GM18511 (cell line): ENCODE data around the gene RBPJ.

Experiments
- ATAC-seq: cut with Tn5 transposase; IDR thresholded peaks from one replicate; pipeline ENCODE4 v1.9.1; 2021; ENCODE audit warnings: mild to moderate bottlenecking, moderate library complexity; ENCODE audit not compliant: unreplicated experiment

Gene RBPJ

DNA sequence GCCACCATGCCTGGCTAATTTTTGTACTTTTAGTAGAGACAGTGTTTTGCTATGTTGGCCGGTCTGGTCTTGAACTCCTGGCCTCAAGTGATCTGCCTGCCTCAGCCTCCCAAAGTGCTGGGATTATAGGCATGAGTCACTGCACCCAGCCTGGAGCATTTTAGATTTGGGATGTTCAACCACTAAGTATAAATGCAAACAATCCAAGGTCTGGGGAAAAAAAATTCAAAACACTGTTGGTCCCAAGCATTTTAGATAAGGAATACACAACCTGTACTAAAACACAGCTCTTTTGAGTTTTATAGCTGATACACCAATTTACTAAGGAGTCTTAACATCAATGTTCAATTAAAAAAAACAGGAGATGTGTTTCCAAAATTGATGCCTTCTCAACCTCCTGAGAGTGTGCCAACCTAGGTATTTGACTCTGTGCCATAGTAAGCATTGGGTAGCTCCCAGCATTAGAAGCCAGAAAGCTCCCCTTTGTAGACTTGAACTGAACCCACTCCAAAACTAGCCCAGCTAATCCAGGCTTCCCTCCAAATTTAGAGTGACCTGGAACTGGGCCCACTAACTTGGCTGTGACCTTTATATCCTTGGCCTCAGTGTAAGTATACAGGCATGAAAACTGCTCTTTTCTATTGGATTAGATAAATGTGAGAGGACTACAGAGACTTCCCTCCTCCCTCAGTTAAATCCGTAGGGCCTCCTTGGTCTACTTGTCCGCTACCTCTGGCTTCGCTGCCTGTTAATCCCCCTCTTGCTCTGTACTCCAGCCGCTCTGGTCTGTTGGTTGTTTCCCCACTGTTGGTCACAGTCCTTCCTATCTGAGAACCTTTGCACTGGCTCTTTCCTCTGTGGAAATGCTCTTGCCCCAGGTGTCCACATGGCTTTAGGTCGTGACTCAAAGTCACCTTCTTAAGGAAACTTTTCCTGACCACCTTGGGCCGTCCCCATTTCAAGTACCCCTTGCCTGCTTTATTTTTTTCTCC lies 91.9 kb downstream of the RBPJ start:
- ATAC-seq, result no peak

DNA sequence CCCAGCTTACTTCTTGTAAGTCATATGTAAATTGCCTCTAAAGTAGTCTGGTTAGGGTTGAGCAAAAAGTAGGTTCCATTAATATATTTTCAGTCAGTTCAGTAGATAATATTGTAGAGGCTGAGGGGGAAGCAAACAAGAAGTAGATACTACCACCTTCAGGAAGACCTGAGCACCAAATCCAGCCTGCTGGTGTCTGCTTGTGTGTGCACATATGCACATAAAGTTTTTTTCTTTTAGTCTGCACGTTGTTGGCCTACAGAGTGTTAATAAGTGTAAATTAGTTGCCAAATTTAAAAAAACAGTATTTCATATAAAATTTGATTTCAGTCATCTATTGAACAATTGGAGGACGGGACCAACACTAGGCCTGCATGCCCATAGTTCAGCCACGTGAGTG lies 92.8 kb downstream of the RBPJ start:
- ATAC-seq, result no peak

DNA sequence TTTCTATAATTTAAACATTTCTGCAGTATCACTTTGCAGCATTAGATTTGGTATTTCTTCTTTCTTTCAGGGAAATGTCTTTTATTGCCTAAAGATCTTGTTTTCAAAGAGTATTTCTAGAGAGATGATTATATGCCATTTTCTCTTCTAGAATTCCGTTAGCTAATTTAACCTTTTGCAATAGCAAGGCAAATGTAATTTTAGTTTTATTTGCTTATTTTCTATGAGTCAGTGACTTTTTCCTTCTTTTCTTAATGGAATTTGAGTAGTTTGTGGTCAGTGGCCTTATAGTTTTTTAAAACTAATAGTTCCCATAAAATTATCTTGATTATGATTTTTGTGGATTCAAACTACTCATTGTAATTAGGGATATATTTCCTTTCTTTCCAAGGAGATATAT lies 97.3 kb downstream of the RBPJ start:
- ATAC-seq, result no peak

DNA sequence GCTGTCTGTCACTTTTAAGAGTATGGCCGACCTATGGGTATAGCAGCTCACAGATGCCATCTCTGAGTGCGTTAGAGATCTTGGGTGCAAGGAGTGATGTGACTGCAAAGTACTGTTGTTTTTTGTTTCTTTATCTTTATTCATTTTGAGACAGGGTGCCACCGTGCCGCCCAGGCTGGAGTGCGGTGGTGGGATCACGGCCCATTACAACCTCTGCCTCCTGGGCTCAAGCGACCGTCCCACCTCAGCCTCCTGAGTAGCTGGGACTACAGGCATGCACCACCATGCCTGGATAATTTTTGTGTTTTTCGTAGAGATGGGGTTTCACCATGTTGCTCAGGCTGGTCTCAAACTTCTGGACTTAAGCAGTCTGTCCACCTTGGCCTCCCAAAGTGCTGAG lies 98.0 kb downstream of the RBPJ start:
- ATAC-seq, result no peak

DNA sequence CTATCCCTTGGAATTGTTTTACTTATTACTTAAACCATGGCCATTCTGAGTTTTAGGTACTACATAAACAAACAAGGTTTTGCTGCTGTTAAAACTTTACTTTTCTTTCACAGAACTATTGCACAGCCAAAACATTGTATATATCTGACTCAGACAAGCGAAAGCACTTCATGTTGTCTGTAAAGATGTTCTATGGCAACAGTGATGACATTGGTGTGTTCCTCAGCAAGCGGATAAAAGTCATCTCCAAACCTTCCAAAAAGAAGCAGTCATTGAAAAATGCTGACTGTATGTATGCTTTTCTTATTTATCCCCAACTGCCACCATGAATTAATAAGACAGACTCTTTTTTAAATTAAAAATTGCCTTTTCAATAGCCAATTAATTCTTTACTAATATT lies 99.6 kb downstream of the RBPJ start:
- ATAC-seq, result no peak

DNA sequence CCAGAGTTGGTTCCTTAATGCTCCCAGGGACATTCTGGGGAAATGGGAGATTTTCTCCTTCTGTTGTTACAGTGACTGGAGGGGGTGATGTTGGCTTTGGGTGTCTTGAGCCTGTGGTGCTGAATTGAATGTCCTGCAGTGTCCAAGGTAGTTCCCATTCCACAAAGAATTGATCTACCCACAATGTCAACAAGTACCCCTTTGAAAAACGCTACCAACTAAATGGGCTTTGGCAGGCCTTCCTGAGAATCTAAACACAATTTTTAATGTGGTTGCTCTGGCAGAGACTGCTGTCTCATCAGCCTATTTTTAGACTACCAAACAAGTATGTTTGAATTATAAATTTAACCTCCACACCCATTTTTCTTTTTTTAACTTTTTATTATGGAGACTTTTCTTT lies 100.1 kb downstream of the RBPJ start:
- ATAC-seq, result no peak

DNA sequence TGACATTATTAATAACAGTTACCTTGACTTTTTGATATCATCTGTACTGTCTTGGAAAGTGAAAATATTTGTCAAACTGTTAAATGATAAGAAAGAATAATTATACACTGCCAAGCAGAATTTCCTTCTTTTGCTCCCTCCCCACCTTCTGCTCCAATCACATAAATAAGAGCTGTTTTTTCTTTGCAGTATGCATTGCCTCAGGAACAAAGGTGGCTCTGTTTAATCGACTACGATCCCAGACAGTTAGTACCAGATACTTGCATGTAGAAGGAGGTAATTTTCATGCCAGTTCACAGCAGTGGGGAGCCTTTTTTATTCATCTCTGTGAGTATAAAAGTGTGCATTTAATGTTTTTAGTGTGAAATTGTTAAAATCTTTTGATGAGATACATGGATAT lies 103.3 kb downstream of the RBPJ start:
- no peak for ATAC-seq

DNA sequence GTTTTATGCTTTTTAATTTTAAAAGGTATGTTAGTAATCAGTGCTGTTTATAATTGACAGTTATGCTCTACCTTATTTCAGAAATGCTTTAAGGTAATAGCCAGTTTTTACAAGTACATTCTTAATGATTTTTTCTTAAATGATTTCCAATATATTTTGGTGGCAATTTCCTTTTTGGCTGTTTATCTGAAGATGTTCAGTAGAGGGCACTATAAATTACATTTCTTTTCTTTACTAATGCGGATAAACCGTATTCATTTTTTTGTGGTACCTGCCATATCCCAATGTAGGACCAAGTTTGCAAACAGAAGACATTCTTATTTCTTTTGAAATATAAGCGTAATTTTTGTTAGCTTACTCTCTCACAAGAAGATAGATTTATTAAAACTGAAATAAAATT lies 104.0 kb downstream of the RBPJ start:
- ATAC-seq, result no peak

DNA sequence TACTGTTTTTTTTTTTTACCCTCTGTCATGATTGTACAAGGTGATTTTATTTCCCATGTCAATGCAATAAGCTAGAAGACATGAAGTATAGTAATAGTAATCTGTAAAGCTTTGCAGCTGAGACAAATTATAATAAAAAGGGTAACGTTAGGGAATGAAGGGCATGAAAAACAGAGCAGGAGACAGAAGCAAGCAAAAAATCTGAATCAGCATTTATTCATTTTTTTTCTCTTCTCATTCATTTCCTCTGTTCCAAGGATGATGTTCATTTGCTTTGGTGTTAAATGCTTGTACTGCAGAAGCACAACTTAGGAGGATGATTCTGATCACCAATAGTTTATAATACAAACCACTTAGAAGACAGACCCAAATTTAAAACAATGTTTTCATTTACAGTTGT lies 105.1 kb downstream of the RBPJ start:
- no peak for ATAC-seq

DNA sequence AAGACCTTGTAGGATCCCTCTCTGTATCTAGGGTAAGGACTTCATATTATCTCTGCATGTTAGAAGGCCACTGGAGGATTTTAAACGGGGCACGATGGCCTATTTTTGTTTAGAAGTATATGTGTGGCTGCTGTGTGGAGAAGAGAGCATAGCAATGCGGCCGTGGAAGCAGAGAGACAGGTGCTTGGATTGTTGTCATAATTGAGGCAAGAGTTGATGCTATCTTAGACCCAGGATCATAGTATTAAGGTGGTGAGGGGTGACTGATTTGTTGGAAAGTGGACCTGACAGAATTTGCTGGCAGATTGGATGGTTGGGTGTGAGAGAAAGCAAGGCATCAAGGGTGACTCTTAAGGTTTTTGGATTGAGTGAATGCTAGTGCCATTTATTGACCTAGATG lies 106.1 kb downstream of the RBPJ start:
- ATAC-seq, result no peak

DNA sequence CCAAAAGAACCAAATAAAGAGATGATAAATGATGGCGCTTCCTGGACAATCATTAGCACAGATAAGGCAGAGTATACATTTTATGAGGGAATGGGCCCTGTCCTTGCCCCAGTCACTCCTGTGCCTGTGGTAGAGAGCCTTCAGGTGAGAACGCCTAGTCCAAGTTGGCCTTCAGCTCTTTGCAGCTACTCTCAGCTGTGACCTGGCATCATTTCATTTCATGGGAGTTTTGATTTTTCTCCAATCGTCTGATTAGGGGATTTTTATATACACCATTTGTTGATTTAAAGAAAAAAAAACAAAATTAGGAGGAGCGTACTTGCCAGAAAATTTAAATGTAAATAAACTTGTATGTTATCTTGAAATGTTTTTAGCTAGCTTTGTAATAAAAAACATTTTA lies 109.1 kb downstream of the RBPJ start:
- no peak for ATAC-seq

DNA sequence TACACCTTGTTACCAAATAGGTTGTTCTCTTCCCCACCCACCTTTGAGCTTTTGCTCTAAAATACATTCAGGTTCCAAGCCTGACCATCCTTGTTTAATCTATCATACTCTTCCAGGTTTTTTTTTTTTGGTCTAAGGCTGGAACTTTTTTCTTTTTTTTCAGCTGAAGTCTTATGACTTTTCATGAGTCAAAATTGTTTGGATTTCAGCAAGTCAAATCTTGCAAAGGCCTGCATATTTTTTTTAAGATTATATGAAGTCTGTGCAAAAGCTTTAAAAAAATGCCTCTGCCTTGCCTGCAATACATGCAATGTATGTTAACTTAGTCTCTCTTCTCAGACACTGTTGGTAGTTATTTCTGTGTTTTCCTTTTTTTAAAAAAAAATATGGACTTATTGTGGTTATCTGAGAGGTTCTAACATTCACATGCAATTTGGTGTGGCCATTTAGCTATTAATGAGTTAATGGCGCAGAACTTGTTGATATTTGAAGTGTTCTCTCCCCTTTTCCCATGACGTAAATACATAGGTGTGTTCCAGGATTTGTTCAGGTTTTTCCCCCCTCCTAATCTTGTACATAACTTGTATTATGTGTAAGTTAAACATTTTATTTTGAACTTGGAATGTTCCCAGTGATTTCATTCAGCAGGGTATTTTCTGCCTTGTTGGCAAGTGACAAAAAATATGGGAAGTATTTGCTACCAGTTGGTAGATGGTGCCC lies 110.8 kb downstream of the RBPJ start:
- no peak for ATAC-seq

DNA sequence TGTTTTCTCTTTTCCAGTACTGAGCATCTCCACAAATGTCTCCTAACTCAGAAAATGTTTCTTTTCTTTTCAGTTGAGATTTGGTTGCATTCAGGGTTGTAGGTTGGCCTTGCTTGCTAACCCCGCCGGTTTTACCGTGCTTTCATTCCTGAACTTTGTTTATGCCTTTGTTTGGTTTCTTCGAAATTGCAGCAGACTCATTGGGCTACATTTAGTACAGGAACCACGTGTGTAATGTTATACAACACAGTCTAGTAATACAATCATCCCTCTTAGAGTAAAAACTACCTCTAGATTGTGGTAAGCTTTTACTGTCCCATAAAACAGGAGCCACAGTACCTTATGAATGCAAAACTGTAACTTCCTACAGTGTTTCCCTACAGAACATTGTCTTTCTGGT lies 111.6 kb downstream of the RBPJ start:
- no peak for ATAC-seq

DNA sequence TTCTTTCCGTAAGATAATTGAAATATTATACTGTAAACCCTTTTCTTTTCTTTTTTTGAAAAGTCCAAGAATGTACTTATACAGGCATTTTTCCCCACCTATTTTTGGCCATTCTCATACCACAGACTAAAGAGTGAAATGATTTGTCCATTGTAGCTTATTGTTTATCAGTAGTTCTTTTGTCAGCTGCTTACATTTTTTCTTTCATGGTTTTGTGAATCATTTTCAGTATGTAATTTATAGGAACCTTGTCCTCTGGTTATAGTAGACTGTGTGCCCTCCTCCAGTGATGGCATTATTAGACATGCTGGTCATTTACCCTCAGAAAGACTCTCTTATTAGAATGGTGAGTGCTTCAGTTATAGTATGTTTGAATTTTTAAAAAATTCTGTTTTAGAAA lies 112.7 kb downstream of the RBPJ start:
- no peak for ATAC-seq

DNA sequence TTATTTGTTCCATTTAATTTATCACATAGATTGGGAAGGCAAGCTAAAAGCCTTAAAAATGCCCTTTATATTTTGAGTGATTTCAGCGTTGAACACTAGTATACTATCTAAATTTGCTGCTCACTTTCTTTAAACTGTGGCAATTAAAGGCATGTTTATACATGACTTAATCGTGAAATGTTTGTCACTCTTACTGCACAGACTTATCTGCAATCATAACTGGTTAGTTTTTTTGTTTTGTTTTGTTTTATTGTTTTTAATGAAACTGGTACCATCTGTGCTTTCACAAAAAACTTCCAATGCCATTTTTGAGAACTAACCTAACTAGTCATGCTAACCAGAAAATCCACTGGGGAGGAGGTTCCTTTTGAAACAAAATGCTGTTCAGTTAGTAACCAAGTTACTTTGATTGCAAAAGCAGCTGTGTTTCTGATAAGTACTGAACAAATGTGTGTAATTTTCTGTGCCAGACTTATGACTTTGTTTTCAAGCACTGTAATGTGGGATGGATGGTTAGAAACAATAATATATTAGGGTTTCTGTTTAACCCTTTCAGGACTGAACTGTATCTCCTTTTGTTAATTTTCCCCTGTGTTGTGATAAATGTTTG lies 113.3 kb downstream of the RBPJ start:
- ATAC-seq, result no peak

DNA sequence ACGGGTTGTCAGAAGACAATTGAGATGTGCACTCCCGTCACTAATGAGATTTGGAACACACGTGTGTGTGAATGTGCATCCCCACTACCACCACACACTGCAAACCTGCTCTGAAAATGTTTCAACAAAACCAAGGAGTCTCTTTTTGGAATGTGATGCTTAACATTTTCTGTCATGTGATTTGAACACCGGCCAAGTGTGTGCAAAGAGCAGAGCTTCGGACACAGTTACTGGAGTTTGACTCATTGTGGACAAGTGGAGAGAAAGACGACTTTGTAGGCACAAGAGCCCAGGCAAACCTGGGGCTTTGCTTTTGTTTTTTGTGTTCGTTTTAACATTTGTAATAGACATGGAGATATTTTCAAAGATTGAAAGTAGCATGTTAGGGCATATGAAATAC lies 120.3 kb downstream of the RBPJ start:
- ATAC-seq, result no peak

DNA sequence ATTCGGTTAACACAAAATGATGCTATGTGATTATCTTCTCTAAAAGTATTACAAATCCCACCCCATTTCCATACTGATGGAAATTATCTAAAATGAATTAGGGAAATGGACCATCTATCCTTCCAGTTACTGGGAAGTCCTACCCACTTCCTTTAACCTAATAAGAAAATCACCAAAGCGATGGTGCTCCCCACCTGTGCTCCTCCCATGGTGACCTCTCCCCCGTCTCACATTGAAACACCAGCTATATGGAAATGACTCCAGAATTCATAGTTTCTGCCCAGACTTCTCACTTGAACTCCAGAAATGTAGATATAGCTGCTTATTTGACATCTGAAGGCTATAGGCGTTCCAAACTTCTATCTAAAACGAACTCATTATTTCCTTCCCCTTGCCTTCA lies 121.0 kb downstream of the RBPJ start:
- ATAC-seq, result no peak

DNA sequence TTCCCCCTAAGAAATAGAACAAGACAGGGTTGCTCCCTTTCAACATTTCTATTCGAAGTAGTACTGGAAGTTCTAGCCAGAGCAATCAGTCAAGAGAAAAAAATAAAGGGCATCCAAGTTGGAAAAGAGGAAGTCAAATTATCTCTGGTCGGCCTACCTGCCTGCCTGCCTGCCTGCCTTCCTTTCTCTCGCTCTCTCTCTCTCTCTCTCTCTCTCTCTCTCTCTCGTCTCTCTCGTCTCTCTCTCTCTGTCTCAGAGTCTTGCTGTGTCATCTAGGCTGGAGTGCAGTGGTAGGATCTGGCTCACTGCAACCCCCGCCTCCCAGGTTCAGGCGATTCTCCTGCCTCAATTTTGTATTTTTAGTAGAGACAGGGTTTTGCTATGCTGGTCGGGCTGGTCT lies 126.6 kb downstream of the RBPJ start:
- ATAC-seq, result no peak

DNA sequence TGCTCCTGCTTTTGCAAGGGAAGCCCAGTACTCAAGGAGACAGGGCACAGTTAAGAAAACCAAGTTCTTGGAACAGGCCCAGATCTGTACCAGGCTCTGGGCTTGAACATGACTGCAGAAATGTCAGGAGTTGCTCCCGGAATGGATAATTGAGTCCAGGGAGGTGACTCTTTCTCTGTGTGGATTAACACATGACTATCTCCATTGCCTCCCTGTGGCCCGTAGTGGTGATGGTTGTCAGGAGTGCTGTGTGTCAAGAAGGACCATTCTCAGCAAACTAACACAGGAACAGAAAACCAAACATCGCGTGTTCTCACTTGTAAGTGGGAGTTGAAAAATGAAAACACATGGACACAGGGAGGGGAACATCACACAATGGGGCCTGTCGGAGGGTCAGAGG lies 129.6 kb downstream of the RBPJ start:
- ATAC-seq, result no peak

DNA sequence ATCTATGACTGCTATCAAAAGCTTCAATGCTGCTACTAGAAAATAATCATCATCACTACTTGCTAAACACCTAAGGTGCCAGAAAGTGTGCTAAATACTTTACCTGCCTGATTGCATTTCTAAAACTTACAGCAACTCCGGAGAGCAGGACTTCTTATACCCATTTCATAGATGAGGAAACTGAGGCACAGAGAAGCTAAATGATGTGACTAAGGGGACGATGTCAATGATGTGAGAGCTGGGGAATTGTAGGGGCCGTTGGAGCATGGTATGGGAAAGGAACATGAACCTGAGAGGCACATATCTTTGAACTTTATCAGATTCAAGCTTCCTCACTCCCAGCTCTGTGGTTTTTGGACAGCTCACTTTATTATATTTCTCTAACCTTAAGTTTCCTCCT lies 130.8 kb downstream of the RBPJ start:
- no peak for ATAC-seq

DNA sequence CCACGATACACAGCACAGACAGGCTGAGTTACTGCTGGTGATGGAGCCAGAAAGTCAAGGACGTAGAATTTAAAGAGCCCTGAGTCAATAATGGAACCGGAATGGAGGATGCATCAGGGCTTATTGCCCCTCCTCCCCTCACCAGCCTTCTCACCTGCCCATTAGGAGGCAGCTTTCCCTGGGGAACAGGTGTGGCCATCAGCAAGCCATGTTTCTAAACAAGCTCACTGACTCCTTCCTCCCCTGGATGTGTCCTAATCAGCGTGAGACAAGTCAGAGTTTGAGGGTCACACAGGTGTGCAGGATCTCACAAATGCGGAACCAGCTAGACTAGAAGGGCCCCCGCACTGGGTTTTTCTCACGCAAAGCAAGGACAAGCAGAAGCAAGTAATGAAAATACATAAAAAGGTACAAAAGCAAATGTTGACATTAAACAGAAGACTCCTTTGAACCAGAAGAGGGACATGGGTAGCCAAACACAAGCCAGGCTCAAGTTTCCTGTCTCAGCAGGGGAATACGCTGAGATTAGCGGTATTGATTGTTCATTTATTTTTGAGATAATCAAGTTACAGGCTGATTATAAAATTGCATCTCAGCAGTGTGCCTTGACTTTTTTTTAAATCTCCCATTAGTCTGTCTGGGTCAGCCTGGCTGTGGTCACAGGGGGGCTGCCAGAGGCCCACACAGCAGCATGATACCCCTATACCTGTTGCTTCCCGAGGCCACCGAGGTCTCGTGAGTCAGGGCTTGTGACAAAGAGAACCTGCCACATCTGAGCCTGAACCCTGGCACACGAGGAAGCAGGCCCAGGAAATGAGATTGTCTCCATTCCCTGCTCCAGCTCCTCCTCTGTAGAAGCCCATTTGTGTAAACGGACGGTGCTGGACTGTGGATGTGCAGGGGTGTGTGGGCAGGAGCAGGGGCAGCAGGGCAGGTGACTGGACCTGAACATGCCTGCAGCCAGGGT lies 132.0 kb downstream of the RBPJ start:
- ATAC-seq, result no peak
